ENCODE data around the gene RPL35. TPM values are rescaled to one million over a fixed set of nuclear protein-coding genes. Genes with fewer than 3 reads are reported as not detected.
A peak's percentile ranks its signal among the peaks of the same experiment; 100 is the strongest.
"Not testable (repeated sequence)": the region's sequence is repeated elsewhere in the genome, so short reads cannot be mapped to it uniquely, and the experiment has no call there.

RPL35 gene
- polyA plus RNA-seq, 1 donor: 1,710 TPM

DNA sequence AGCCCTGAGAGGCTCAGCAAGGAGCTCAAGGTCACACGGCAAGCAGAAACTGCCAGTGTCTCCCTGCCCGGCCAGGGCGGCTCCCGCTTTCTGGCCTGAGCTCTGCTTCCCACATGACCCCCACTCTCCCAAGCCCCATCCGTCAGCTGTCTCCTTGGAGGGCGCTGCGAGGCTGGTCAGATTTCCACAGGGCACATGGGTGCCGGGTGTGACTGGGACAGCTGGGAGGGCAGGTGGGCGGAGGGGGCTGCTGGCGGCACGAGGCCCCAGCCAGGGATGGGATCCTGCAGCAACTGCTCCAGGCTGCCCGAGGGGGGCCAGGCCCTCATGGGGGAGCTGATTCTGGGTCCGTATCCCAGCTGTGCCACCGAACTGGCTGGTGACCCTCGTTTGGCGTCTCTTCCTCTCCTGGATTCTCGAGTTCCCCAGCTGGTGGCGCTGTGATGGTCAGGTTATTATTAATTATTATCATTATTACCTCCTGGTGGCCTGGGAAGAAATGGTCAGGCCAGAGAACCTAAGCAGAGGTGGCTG is 21.4 kb downstream of the RPL35 start:
- no CpG with 5 or more reads among the region's 18 CpGs for WGBS (ENCODE audit: insufficient coverage, low lambda C conversion rate)
- no peaks in the 10 kb centered on the region for H3K9me3 ChIP-seq (ENCODE audit: control insufficient read depth, low read depth, low read length)
- no peaks in the 10 kb centered on the region for H3K36me3 ChIP-seq (ENCODE audit: control insufficient read depth, insufficient read depth, low read length)
- no peak overlapping the region for H3K4me3 ChIP-seq (ENCODE audit: low read length)
- peak in 1 of 2 donors; percentile 5 for DNase-seq
- no peak overlapping the region for H3K27ac ChIP-seq (ENCODE audit: low read length)
- peaks cover 6% of the 10 kb centered on the region for H3K4me1 ChIP-seq (ENCODE audit: control insufficient read depth, insufficient read depth, low read length)
- no peaks in the 10 kb centered on the region for H3K27me3 ChIP-seq (ENCODE audit: control insufficient read depth, insufficient read depth, low read length)

DNA sequence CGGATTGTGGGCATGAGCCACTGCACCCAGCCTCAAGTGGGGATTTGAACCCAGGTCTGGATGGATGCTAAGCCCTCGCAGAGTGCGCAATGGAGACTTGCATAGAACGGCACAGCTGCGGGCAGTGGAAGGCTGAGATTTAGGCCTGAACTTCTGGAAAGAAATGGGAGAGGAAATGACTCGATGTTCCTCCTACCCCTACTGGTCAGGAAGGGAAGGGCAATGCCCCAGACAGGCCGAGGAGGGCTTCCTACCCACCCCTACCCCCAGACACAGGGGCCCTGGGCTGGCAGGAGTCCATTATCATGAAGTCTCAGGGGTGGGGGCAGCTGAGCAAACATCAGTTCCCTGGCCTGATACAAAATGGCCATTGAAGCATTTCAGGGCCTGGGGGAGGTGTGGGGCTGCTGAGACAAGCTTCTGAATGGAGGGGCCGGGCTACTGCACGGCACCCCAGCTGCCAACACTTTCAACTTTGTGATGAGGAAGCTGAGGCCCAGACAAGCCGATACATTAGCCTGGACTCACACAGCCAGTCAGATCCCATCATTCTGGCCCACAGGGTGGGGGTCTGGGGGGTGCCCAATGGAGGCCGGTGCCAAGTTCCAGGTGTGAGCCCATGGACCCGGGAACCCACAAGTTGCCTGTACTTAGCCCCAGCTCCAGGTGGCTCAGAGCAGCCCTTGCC is 22.0 kb downstream of the RPL35 start:
- Histone ChIP-seq H3K27me3 (ENCODE audit: control insufficient read depth, insufficient read depth, low read length) (no peaks in the 10 kb centered on the region), H3K9me3 (ENCODE audit: control insufficient read depth, low read depth, low read length) (no peaks in the 10 kb centered on the region), H3K4me3 (ENCODE audit: low read length) (no peak overlapping the region), H3K36me3 (ENCODE audit: control insufficient read depth, insufficient read depth, low read length) (no peaks in the 10 kb centered on the region), H3K4me1 (ENCODE audit: control insufficient read depth, insufficient read depth, low read length) (peaks cover 12% of the 10 kb centered on the region), H3K27ac (ENCODE audit: low read length) (no peak overlapping the region)
- peak in 1 of 2 donors; percentile 19 for DNase-seq
- no CpG with 5 or more reads among the region's 12 CpGs for WGBS (ENCODE audit: insufficient coverage, low lambda C conversion rate)

- H3K4me3 ChIP-seq (ENCODE audit: low read length): not testable (repeated sequence)
- no CpG with 5 or more reads among the region's 52 CpGs for WGBS (ENCODE audit: insufficient coverage, low lambda C conversion rate)
These were observed 23.0 kb downstream of the RPL35 start for GRCh38 chr9:124838567-124839275.

GRCh38 chr9:124838132-124838531 is 23.6 kb downstream of the RPL35 start:
- H3K9me3 ChIP-seq (ENCODE audit: control insufficient read depth, low read depth, low read length): not testable (repeated sequence)

More at GRCh38 chr9:124838567-124839275, 23.0 kb downstream of the RPL35 start:
- not testable (repeated sequence) for DNase-seq; H3K27me3 ChIP-seq (ENCODE audit: control insufficient read depth, insufficient read depth, low read length); H3K9me3 ChIP-seq (ENCODE audit: control insufficient read depth, low read depth, low read length); H3K27ac ChIP-seq (ENCODE audit: low read length); H3K36me3 ChIP-seq (ENCODE audit: control insufficient read depth, insufficient read depth, low read length)
- H3K4me1 ChIP-seq (ENCODE audit: control insufficient read depth, insufficient read depth, low read length): peaks cover 18% of the 10 kb centered on the region

DNA sequence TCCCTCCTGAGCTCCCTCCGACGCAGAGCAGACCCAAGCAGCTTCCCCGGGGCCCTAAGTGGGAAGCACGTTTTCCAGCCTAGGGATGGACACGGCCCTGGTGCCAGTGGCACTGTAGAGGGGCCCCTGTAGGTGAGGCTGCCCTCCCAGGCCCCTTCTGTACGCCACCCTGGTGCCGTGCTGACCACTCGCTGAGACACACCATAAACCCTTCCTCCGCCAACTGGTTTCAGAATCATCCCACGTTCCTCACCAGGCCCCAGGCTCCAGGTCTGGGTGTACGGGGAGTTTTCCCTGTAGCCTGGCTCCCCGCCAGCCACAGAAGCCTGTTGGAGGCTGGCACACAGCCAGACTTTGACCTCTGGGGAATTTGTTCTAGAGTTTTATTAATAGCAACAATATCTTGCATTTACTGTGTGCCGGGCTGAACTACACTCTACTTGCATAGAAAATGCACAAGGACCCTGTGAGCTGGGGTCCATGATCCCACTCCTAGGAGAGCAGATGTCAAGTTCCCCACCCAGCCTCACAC is 26.7 kb downstream of the RPL35 start:
- no CpG with 5 or more reads among the region's 13 CpGs for WGBS (ENCODE audit: insufficient coverage, low lambda C conversion rate)
- no peaks in the 10 kb centered on the region for H3K9me3 ChIP-seq (ENCODE audit: control insufficient read depth, low read depth, low read length)
- no peaks in the 10 kb centered on the region for H3K36me3 ChIP-seq (ENCODE audit: control insufficient read depth, insufficient read depth, low read length)
- peaks cover 15% of the 10 kb centered on the region for H3K4me1 ChIP-seq (ENCODE audit: control insufficient read depth, insufficient read depth, low read length)
- H3K4me3 ChIP-seq (ENCODE audit: low read length): no peak overlapping the region
- H3K27ac ChIP-seq (ENCODE audit: low read length): peak overlapping the region; percentile 72
- peak; percentile 81 to 90 for DNase-seq
- H3K27me3 ChIP-seq (ENCODE audit: control insufficient read depth, insufficient read depth, low read length): no peaks in the 10 kb centered on the region

More at GRCh38 chr9:124838132-124838531, 23.6 kb downstream of the RPL35 start:
- not testable (repeated sequence) for DNase-seq; H3K36me3 ChIP-seq (ENCODE audit: control insufficient read depth, insufficient read depth, low read length); H3K27me3 ChIP-seq (ENCODE audit: control insufficient read depth, insufficient read depth, low read length); H3K4me3 ChIP-seq (ENCODE audit: low read length); H3K27ac ChIP-seq (ENCODE audit: low read length)
- no CpG with 5 or more reads among the region's 5 CpGs for WGBS (ENCODE audit: insufficient coverage, low lambda C conversion rate)
- H3K4me1 ChIP-seq (ENCODE audit: control insufficient read depth, insufficient read depth, low read length): peaks cover 18% of the 10 kb centered on the region

- Histone ChIP-seq H3K27ac (ENCODE audit: low read length) (peak overlapping the region; percentile 72), H3K4me3 (ENCODE audit: low read length) (no peak overlapping the region), H3K4me1 (ENCODE audit: control insufficient read depth, insufficient read depth, low read length) (peaks cover 15% of the 10 kb centered on the region), H3K36me3 (ENCODE audit: control insufficient read depth, insufficient read depth, low read length) (no peaks in the 10 kb centered on the region), H3K27me3 (ENCODE audit: control insufficient read depth, insufficient read depth, low read length) (no peaks in the 10 kb centered on the region), H3K9me3 (ENCODE audit: control insufficient read depth, low read depth, low read length) (no peaks in the 10 kb centered on the region)
- DNase-seq: peak; percentile 76 to 89
- no CpG with 5 or more reads among the region's 7 CpGs for WGBS (ENCODE audit: insufficient coverage, low lambda C conversion rate)
These were observed 27.2 kb downstream of the RPL35 start for GRCh38 chr9:124834591-124834990.

DNA sequence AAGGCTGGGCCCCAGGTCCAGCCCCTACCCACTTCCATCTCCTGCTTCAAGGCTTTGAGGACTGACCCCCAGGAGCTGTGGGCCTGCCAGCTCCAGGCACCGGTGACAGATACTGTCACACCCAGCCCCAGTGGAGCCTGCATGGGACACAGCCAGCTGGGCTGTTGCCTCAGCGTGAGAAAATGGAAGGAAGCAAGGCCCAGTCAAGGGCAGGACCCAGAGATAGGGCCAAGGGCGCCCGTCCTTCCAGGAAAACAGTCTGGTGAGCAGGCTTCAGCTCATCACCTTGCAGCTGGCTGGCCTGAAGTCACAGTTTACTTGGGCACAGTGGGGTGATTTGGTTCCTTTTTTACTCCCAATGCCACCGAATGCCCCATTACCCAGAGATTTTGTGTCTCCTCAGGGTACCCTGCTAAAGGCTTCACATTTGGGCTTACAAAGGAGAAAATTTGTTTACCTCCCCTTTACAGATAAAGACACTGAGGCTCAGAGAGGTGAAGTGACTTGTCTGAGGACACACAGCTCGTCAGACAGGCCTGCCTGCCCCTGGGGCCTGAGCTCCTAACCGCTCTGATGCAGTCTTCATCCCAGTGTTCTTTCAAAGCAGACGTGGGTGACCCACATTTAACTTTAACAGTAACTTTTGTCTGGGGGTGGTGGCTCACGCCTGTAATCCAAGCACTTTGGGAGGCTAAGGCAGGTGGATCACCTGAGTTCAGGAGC is 30.0 kb downstream of the RPL35 start:
- no peaks in the 10 kb centered on the region for H3K36me3 ChIP-seq (ENCODE audit: control insufficient read depth, insufficient read depth, low read length)
- H3K4me1 ChIP-seq (ENCODE audit: control insufficient read depth, insufficient read depth, low read length): peaks cover 15% of the 10 kb centered on the region
- WGBS (ENCODE audit: insufficient coverage, low lambda C conversion rate): no CpG with 5 or more reads among the region's 9 CpGs
- H3K27ac ChIP-seq (ENCODE audit: low read length): peak overlapping the region; percentile 29
- H3K4me3 ChIP-seq (ENCODE audit: low read length): no peak overlapping the region
- DNase-seq: no peak
- H3K27me3 ChIP-seq (ENCODE audit: control insufficient read depth, insufficient read depth, low read length): no peaks in the 10 kb centered on the region
- no peaks in the 10 kb centered on the region for H3K9me3 ChIP-seq (ENCODE audit: control insufficient read depth, low read depth, low read length)

GRCh38 chr9:124830593-124830992 is 31.2 kb downstream of the RPL35 start:
- Histone ChIP-seq H3K4me3 (ENCODE audit: low read length) (no peak overlapping the region), H3K36me3 (ENCODE audit: control insufficient read depth, insufficient read depth, low read length) (no peaks in the 10 kb centered on the region), H3K4me1 (ENCODE audit: control insufficient read depth, insufficient read depth, low read length) (peaks cover 14% of the 10 kb centered on the region), H3K9me3 (ENCODE audit: control insufficient read depth, low read depth, low read length) (no peaks in the 10 kb centered on the region), H3K27ac (ENCODE audit: low read length) (no peak overlapping the region), H3K27me3 (ENCODE audit: control insufficient read depth, insufficient read depth, low read length) (no peaks in the 10 kb centered on the region)
- no peak for DNase-seq
- no CpG with 5 or more reads among the region's 4 CpGs for WGBS (ENCODE audit: insufficient coverage, low lambda C conversion rate)

GRCh38 chr9:124829334-124829669 is 32.5 kb downstream of the RPL35 start:
- DNase-seq: no peak
- Histone ChIP-seq H3K4me3 (ENCODE audit: low read length) (no peak overlapping the region), H3K9me3 (ENCODE audit: control insufficient read depth, low read depth, low read length) (no peaks in the 10 kb centered on the region), H3K36me3 (ENCODE audit: control insufficient read depth, insufficient read depth, low read length) (no peaks in the 10 kb centered on the region), H3K4me1 (ENCODE audit: control insufficient read depth, insufficient read depth, low read length) (peaks cover 1% of the 10 kb centered on the region), H3K27me3 (ENCODE audit: control insufficient read depth, insufficient read depth, low read length) (no peaks in the 10 kb centered on the region), H3K27ac (ENCODE audit: low read length) (no peak overlapping the region)
- 20% methylated on average over 3 of the region's 5 CpGs for WGBS (ENCODE audit: insufficient coverage, low lambda C conversion rate)
